Anterior cingulate cortex (tissue), 58 donors: ENCODE measurements around the gene DIAPH3.
"Not testable (repeated sequence)": the region's sequence is repeated elsewhere in the genome, so short reads cannot be mapped to it uniquely, and the experiment has no call there.

Experiments used
- DNase-seq, 58 donors: peaks; one replicate each; lab custom pipeline; 2025; lab: John Stamatoyannopoulos, UW

The DIAPH3 gene, protein sequence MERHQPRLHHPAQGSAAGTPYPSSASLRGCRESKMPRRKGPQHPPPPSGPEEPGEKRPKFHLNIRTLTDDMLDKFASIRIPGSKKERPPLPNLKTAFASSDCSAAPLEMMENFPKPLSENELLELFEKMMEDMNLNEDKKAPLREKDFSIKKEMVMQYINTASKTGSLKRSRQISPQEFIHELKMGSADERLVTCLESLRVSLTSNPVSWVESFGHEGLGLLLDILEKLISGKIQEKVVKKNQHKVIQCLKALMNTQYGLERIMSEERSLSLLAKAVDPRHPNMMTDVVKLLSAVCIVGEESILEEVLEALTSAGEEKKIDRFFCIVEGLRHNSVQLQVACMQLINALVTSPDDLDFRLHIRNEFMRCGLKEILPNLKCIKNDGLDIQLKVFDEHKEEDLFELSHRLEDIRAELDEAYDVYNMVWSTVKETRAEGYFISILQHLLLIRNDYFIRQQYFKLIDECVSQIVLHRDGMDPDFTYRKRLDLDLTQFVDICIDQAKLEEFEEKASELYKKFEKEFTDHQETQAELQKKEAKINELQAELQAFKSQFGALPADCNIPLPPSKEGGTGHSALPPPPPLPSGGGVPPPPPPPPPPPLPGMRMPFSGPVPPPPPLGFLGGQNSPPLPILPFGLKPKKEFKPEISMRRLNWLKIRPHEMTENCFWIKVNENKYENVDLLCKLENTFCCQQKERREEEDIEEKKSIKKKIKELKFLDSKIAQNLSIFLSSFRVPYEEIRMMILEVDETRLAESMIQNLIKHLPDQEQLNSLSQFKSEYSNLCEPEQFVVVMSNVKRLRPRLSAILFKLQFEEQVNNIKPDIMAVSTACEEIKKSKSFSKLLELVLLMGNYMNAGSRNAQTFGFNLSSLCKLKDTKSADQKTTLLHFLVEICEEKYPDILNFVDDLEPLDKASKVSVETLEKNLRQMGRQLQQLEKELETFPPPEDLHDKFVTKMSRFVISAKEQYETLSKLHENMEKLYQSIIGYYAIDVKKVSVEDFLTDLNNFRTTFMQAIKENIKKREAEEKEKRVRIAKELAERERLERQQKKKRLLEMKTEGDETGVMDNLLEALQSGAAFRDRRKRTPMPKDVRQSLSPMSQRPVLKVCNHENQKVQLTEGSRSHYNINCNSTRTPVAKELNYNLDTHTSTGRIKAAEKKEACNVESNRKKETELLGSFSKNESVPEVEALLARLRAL

DNA sequence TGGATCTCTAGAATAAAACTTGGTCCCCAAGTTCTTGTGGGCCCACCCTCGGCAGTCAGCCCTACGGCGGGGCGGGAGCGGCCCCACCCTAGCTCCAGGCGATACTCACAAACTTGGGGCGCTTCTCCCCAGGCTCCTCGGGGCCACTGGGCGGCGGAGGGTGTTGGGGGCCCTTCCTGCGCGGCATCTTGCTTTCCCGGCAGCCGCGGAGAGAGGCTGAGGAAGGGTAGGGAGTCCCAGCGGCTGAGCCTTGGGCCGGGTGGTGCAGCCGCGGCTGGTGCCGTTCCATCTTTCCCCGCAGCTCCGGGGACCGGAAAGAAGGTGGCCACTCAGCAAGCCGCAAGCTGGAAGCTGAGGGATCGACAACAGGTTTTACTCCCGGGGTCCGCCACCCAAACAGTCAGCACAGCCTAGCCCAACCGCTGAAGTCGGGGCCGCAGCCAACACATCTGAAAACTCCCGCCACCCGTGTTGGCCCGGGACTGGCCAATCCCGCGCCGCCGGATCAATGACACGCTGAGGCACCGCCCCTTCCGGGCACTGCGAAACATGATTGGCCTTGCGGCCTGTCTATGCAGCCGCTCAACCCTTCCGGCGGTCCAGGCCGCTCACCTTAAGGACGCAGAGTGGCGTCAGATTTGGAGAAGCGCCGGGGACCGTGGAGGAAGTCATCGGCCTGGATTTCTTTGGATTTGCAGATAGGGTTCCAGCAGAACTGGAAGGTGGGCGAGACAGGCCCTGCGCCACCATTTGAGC, at the start of gene DIAPH3:
TSS of gene DIAPH3 (minus strand) at position 451 of the 756 bp plus-strand sequence. CDS start at position 289, 162 bp downstream.
- peak; percentile 58 to 98 (median 92) for DNase-seq

DNA sequence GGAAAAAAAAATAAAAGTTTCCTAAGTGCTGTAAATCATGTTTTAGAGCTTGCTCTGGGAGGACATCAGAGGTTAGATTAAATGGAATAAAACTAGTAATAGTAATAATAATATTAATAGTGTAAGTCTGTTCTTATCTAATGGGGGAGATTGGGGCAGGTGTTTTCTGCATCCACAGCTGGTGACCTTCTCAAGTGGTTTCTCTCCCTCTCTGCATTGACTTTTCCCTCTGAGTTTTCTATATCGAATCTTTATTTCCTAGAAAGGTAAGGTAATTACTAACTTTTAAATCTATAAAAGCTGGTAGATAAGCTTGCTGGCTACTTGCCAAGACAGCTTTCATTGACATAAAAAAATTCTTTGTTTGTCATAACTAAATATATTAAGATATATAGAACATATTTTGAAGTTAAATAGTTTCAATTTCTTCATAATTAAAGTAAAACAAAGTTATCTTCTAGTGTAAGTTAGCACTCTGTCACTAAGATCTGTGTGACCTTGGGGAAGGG, 49.6 kb upstream of the DIAPH3 start:
- DNase-seq = no peak

DNA sequence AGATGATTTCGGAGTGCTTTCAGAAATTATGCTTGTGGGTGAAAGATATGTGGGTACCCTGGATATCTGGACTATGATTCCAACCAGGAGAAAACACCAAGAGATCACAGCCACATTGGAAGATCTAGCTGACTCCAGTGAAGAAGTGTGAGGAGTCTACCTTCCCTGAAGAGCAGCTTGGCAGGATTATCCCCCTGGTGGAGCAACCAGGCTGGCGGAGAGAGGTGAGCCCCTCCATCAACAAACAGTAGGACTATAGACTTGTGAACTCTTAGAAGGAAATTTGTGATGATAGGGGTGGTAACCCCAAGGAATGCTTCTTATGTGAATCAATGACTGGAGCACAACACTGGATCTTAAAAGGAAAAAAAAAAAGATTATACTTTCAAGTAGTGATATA, 47.8 kb upstream of the DIAPH3 start:
- DNase-seq = no peak

DNA sequence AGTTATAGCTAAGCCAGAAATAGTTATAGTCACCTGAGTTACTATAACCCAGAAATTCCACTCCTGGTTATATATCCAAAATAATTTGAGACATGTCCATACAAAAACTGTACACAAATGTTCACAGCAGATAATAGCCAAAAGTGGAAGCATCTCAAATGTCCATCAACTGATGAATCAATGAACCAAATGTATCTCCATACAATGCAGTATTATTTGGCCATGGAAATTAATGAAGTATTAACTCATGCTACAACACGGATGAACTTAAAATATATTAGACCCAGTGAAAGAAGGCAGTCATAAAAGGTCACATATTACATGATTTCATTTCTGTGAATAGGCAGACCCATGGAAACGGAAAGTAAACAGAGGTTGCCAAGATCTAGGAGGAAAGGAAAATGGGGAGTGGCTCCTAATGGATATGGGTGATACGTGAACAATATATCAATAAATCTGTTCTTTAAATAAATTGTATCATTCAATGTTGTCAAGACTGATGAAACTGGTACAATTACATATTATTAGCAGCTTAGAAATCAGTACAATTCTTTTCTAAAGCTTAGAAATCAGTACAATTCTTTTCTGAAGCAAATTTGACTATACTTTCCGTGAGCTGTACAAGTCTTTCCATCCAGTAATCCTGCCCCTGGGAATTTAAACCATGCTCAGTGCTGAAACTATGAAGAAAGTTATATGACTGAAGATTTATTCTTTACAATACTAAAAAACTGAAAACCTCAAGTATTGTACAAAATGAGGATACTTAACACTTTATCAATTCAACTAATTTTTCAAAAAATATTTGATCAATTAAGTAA, 47.0 kb upstream of the DIAPH3 start:
- no peak for DNase-seq

DNA sequence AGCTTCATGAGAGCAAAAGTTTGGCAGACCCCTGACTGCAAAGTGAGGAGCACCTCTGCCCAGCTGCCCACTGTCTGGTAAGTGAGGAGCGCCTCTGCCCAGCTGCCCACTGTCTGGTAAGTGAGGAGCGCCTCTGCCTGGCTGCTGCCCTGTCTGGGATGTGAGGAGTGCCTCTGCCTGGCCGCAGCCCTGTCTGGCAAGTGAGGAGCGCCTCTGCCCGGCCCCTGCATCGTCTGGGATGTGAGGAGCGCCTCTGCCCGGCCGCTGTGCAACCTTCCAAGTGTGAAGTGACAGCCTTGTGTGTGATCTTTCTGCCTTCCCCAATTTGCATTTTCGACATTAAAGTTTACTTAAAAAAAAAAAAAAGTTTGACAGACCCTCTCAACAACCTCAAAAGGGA, 41.8 kb upstream of the DIAPH3 start:
- not testable (repeated sequence) for DNase-seq

DNA sequence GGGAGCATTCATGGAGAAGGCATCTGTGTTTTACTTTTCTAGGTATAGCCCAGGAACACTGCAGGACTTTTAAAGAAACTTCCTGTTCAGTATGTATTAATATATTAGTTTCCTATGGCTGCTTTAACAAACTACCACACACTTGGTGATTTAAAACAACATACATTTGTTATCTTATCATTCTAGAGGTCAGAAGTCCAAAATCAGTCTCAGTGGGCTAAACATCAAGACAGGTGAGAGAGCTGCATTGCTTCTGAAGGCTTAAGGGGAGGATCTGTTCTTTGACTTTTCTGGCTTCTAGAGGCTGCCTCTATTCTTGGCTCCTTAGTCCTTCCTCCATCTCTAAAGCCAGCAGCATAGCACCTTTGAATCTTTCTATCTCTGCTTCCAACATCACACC, 37.6 kb upstream of the DIAPH3 start:
- DNase-seq = no peak

DNA sequence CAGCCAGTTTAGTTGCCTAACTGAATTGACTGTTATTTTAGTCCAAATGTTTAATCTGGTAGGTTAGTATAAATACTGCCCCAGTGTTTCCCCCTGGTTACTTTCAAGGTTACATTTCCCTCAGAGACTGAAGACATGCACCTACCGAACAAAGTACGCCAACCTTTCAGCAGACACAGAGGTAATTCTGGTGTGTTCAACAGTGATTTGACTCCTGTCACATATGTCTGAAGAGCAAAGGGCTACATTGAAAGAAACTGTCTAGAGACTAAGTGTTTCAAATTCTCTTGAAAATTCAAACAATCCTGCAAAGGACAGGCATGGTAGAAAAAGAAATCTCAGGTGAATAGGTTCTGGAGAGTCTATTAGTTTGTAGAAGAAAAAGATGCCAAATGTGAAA, 32.2 kb upstream of the DIAPH3 start:
- not testable (repeated sequence) for DNase-seq

DNA sequence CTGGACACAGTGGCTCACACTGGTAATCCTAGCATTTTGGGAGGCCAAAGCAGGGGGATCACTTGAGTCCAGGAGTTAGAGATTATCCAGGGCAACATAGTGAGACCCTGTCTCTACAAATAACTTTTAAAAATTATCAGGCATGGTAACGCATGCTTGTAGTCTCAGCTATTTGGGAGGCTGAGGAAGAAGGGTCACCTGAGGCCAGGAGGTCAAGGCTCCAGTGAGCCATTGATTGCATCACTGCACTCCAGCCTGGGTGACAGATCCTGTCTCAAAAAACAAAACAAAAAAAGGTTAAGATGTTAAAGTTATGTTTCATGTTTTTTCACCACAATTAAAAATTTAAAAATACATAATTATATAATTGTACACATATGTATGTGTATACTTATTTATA, 19.2 kb upstream of the DIAPH3 start:
- no peak for DNase-seq

DNA sequence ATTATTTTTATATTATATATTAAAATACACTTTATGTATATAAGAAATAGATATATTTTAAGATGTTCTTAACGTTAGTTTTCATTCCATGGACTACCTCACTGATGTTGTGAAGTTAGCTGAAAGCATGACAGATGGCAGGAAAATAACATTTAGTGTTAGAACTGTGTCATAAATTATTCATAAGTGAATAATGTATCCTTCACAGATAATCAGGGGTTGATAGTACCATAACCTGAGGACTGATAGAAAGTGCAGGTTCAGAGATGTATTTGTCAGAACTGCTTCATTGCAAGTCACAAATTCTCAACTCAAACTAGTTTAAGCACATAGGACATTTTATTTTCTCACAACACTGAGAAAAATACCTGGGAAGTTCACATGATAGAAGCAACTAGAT, 14.6 kb upstream of the DIAPH3 start:
- no peak for DNase-seq

DNA sequence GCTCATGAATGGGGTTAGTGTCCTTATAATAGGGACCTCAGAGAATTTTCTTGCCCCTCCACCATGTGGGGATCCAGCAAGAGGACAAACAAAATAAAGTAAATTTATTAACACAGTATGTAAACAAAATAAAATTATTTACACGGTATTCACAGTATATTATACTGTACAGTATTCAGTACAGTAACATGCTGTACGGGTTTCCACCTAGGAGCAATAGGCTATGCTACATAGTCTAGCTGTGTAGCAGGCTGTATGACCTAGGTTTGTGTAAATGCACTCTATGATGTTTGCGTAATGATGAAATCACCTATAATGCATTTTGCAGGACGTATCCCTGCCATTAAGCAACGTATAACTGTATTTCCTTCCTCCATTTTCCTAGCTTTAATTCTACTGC, 11.8 kb upstream of the DIAPH3 start:
- no peak for DNase-seq

DNA sequence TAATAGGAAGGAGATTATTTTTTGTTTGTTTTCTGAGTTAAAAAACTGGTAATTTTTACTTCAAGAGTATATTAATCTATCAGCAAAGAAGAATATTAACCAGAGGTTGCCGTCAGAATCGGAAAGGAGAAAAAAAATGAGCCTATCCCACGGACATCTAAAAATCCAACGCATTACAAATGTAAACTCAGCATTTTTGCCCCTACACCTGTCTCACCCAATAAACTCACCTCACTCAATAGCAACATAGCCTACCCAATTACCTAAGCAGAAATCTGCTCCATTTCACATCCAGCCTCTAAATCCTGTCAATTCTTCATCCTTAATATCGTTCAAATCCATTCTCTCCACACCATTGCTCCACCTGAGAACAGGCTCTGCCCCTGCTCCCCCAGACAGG, 10.4 kb upstream of the DIAPH3 start:
- DNase-seq = no peak

DNA sequence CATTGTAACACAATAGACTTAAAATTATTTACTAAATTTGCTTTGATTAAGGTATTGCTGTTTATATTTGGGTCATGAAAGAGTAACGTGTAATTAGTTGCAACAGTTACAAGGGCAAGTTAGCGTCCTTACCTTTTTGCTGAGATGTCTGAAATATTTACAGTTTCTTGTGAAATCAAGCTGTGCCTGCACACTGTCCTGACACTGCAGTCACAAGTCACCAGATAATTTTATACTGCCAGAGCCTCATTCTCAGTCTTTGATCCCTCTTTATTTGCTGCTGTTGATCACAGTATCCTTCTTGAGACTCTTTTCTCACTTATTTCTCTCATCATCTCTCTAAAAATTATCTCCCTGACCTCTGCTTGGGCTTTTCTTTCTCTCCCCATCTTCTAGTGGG, 8.4 kb upstream of the DIAPH3 start:
- no peak for DNase-seq

DNA sequence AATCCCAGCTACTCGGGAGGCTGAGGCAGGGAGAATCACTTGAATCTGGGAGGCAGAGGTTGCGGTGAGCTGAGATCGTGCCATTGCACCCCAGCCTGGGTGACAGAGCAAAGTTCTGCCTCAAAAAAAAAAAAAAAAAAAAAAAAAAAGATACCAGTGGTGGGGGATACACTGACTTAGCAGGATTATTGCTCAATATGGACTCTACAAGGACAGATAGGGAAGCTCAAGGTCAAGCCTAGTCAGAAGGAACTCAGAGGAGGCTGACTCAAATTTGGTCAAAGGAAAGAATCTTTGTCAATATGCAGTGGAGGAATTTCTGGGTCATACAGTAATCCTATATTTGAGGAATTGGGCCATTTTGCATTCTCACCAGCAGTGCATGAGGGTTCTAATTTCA, 6.7 kb upstream of the DIAPH3 start:
- no peak for DNase-seq

DNA sequence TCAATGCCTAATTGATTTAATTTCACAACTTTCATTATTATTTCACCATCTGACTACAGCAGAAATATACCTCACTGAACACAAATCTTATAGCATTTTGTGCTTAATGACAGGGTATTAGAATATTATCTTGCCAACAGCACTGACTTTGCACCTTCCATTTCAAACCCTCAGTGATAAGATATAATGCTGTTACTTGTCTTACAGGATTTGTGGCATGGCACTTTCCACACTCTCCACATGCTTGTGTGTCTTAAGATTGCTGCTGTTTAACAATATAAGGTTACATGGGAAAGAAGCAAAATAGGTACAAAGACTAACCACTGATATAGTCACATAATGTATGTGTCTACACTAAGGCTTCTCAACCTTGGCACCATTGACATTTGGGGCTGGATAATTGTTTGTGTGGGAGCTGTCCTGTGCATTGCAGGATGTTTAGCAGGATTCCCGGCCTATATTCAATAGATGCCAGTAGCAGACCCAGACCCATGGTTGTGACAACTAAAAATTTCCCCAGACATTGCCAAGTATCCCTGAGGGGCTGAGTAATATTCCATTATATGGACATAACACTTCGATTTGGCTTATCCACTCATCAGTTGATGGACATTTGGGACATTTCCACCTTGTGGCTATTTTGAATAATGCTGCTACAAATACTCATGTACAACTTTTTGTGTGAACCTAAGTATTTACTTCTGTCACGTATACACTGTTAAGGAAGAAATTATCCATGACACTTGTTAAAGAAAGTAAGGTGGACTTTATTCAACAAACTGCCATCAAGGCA, 5.7 kb upstream of the DIAPH3 start:
- no peak for DNase-seq

DNA sequence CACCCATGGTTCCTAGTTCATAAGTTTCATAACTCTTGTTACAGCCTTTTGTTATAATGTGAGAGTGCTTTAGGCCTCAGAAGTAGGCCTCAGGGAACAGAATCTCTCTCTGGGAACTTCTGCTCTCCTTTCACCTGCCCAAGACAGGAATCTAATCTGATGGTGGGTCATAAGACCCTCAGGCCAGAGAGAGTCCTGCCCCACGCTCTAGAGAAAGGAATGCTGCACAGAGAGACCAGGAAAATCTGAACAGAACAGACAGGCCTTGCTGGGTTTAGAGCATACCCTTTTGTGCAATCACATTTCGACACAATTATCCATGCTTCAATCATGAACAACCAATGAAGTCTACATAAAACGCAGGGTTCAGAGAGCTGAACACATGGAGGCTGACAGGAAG, 3.4 kb upstream of the DIAPH3 start:
- DNase-seq = no peak

DNA sequence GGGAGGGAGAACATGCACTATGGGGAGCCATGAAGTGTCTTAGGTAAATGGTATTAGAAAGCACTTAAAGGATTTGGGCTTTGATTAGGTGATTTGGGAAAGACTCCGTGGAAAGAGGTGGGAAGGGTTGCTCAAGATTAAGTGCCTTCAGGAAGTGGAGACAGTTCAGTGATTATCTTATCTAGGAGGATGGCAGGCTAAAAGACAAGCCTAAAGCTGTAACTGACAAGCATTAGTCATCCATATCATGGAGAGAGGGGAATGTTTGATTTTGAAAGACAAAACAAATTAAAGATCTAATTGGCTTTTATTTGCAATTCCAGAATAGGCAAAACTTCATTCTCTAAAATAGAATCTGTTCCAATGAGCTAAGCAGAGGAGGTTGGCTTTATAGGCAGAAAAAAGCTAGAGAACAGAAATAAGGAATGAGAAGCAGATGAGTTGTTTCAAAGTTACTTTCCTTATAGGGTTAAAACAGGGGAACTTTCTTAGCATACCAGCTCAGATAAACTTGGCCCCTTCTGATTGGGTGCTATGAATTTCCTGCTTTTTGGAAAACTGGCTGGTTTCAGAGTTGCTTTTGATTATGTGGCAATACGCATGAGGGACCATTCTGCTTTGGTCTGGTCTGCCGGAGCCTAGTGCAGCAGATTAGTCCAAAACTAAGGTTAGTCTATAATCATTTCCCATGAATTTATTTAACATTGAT, 1.8 kb upstream of the DIAPH3 start:
- DNase-seq = no peak

DNA sequence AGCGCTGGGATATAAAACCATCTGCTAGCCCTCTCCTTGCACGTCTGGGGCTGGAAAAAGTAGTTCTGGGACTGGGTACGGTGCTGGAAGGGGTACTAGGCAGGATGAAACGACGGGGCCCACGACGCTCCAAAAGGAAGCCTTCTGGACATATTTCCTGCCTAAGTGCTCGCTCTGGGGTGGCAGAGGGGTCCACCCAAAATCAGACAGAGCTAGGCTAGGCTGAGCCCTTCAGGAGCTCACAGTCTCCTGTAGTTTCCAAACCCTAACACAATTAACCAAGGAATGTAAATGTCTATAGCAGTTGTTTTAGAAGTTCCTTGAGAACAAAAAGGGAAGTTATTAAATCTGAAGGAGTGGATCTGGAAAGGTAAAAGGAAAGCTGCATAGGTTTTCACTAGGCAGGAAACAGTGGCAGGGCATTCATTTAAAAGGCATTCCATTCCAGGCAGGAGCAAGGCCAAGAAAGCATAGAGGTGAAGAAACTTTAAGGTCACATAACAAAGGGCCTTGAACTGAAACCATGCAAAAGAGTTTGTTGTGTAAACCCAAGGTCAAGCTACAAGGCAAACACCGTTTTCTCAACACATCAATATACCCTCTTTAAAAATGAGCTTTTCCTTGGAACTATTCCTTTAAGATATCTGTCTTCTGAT, 634 bp upstream of the DIAPH3 start:
- DNase-seq = peak in 1 of 58 donors; percentile 19
